Common myeloid progenitor, CD34-positive (primary cell): ENCODE measurements around the gene MAB21L4.

ENCODE experiments used
- CTCF ChIA-PET: fragments of 350-600 bp; sonication (Branson Sonifier 250); formaldehyde crosslinking; loops from one replicate; lab custom pipeline; 2021; ENCODE audit warnings: antibody characterized with exemption; lab: Charles Lee
- POLR2A ChIA-PET: fragments of 350-600 bp; sonication (Branson Sonifier 250); formaldehyde crosslinking; loops from one replicate; lab custom pipeline; 2021; ENCODE audit warnings: antibody characterized with exemption; lab: Charles Lee
- DNase-seq, 3 donors: peaks; one replicate each; pipeline versions ENCODE4 v3.0.0 to v3.0.0-alpha.2; 2013
- H3K27ac ChIP-seq, 2 experiments: 1 replicate in 1 of 2; 2 replicates in 1 of 2; pipeline ENCODE4 v1.7.0; 2013; ENCODE audit warnings: inconsistent platforms in 2 of 2, low read length in 2 of 2, mild to moderate bottlenecking in 2 of 2, low read depth in 1 of 2, moderate library complexity in 1 of 2; ENCODE audit not compliant: severe bottlenecking in 2 of 2, insufficient read depth in 1 of 2, poor library complexity in 1 of 2
- H3K27me3 ChIP-seq, 5 experiments: replicated peaks in 2 of 5; 1 replicate in 3 of 5; 2 replicates in 2 of 5; pipeline versions ENCODE4 v1.6.1 to v1.7.0; 2013; ENCODE audit warnings: low read length in 4 of 5, mild to moderate bottlenecking in 2 of 5, moderate library complexity in 2 of 5, inconsistent platforms in 1 of 5; ENCODE audit not compliant: insufficient read depth in 5 of 5, control insufficient read depth in 4 of 5
- H3K36me3 ChIP-seq, 4 experiments: 1 replicate in 2 of 4; 2 replicates in 2 of 4; pipeline versions ENCODE4 v1.6.1 to v1.7.0; 2013; ENCODE audit warnings: low read length in 3 of 4, control low read depth in 1 of 4, mild to moderate bottlenecking in 1 of 4; ENCODE audit not compliant: control insufficient read depth in 4 of 4, insufficient read depth in 4 of 4
- H3K4me1 ChIP-seq, 4 experiments: 1 replicate in 3 of 4; 2 replicates in 1 of 4; pipeline versions ENCODE4 v1.6.1 to v1.7.1; 2013; ENCODE audit warnings: low read length in 3 of 4, mild to moderate bottlenecking in 3 of 4, control low read depth in 1 of 4, inconsistent platforms in 1 of 4, moderate library complexity in 1 of 4; ENCODE audit not compliant: control insufficient read depth in 4 of 4, insufficient read depth in 4 of 4; ENCODE audit errors: control extremely low read depth in 1 of 4
- H3K4me3 ChIP-seq, 7 experiments: 1 replicate in 4 of 7; 2 replicates in 3 of 7; pipeline versions ENCODE4 v1.5.1 to v1.7.0; 2013; ENCODE audit warnings: mild to moderate bottlenecking in 7 of 7, low read length in 6 of 7, moderate library complexity in 6 of 7, inconsistent platforms in 2 of 7, low read depth in 2 of 7, control low read depth in 1 of 7; ENCODE audit not compliant: insufficient read depth in 4 of 7, control insufficient read depth in 1 of 7; ENCODE audit errors: extremely low read depth in 1 of 7
- H3K9me3 ChIP-seq, 5 experiments: 1 replicate in 4 of 5; 2 replicates in 1 of 5; pipeline versions ENCODE4 v1.6.1 to v1.7.1; 2013; ENCODE audit warnings: low read length in 4 of 5, mild to moderate bottlenecking in 2 of 5, inconsistent platforms in 1 of 5, low read depth in 1 of 5, moderate library complexity in 1 of 5; ENCODE audit not compliant: control insufficient read depth in 4 of 5, insufficient read depth in 2 of 5; ENCODE audit errors: control extremely low read depth in 1 of 5
- WGBS: methylation state at CpG from one replicate; pipeline ENCODE4 v1.1.5; 2013; ENCODE audit not compliant: insufficient coverage; 5-methylcytosine and 5-hydroxymethylcytosine counted together

The MAB21L4 gene

GRCh38 chr2:240868286-240869108 lies 27.5 kb downstream of the MAB21L4 start, which contains the start of gene AGXT:
TSS of gene AGXT (plus strand) at chr2:240868824. CDS start at chr2:240868866, 42 bp downstream.
- Histone ChIP-seq H3K36me3 (no peaks in the 10 kb centered on the region), H3K9me3 (no peaks in the 10 kb centered on the region), H3K27me3 (peaks cover 0 to 4% (median 0%) of the 10 kb centered on the region in 5 experiments), H3K4me1 (no peaks in the 10 kb centered on the region), H3K4me3 (no peak within 1 kb of the TSS), H3K27ac (no peak within 1 kb of the TSS)
- CTCF ChIA-PET: no interaction called here
- no peak for DNase-seq
- POLR2A ChIA-PET: interaction anchor here (0.6 kb wide), 1 partner anchor 441 kb away, joined by 3 read pairs; no protein-coding TSS in a partner anchor
- 92% methylated on average over 9 of the region's 21 CpGs for WGBS

- Histone ChIP-seq H3K4me1 (no peaks in the 10 kb centered on the region), H3K27ac (no peak overlapping the region), H3K9me3 (no peaks in the 10 kb centered on the region), H3K27me3 (peaks cover 0 to 4% (median 0%) of the 10 kb centered on the region in 5 experiments), H3K36me3 (no peaks in the 10 kb centered on the region), H3K4me3 (no peak overlapping the region)
- ChIA-PET POLR2A (no interaction called here), CTCF (no interaction called here)
- DNase-seq: peak in 1 of 3 donors; percentile 50
- 100% methylated on average over 3 of the region's 5 CpGs for WGBS
These were observed 30.6 kb downstream of the MAB21L4 start for GRCh38 chr2:240865391-240865790.

- 100% methylated on average over 2 of the region's 3 CpGs for WGBS
- no peaks in the 10 kb centered on the region for H3K9me3 ChIP-seq
- no peak overlapping the region for H3K27ac ChIP-seq
- ChIA-PET CTCF (no interaction called here), POLR2A (interaction anchor here (0.6 kb wide), 1 partner anchor 48 kb away, joined by 3 read pairs; no protein-coding TSS in a partner anchor)
- H3K27me3 ChIP-seq: peaks cover 0 to 4% (median 0%) of the 10 kb centered on the region in 5 experiments
- H3K4me1 ChIP-seq: no peaks in the 10 kb centered on the region
- DNase-seq: no peak
- no peak overlapping the region for H3K4me3 ChIP-seq
- H3K36me3 ChIP-seq: no peaks in the 10 kb centered on the region
These were observed 31.5 kb downstream of the MAB21L4 start for GRCh38 chr2:240864475-240864874.

GRCh38 chr2:240861547-240861946 lies 34.4 kb downstream of the MAB21L4 start:
- Histone ChIP-seq H3K9me3 (no peaks in the 10 kb centered on the region), H3K4me1 (no peaks in the 10 kb centered on the region), H3K36me3 (no peaks in the 10 kb centered on the region), H3K27ac (no peak overlapping the region), H3K4me3 (no peak overlapping the region), H3K27me3 (peaks cover 0 to 4% (median 0%) of the 10 kb centered on the region in 5 experiments)
- 100% methylated on average over 1 of the region's 2 CpGs for WGBS
- ChIA-PET CTCF (interaction anchor here (0.8 to 3.8 kb wide), 2 partner anchors 9 to 29 kb away, joined by 3 to 20 read pairs; no protein-coding TSS in a partner anchor), POLR2A (no interaction called here)
- no peak for DNase-seq

GRCh38 chr2:240858871-240859270 lies 37.1 kb downstream of the MAB21L4 start:
- no peak for DNase-seq
- H3K27me3 ChIP-seq: no peaks in the 10 kb centered on the region
- CTCF ChIA-PET: no interaction called here
- no peaks in the 10 kb centered on the region for H3K4me1 ChIP-seq
- H3K27ac ChIP-seq: no peak overlapping the region
- H3K36me3 ChIP-seq: no peaks in the 10 kb centered on the region
- H3K4me3 ChIP-seq: no peak overlapping the region
- H3K9me3 ChIP-seq: peaks cover 0 to 14% (median 10%) of the 10 kb centered on the region in 5 experiments
- 94% methylated on average over 9 of the region's 10 CpGs for WGBS
- POLR2A ChIA-PET: no interaction called here

DNA sequence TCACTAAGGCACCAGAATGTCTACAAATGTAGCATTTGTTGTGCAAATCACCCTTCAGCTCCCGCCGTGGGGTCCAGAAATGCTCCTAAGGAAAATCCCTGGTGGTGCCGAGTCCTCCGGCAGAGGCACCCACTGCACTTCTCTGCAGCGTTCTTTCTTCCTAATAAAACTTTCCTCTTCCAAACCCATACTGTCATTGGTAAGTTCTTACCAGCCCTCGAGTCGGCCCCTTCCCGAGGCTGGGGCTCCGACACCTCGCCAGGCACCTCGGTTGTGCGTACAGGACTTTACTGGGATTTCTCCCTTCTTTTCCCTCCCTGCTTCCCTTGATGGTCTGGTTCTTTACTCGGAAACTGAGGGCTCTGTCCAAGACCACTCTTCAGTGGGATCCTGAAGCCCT lies 37.6 kb downstream of the MAB21L4 start:
- POLR2A ChIA-PET: no interaction called here

More for the DNA sequence above, 37.6 kb downstream of the MAB21L4 start:
- H3K36me3 ChIP-seq: no peaks in the 10 kb centered on the region
- peaks cover 0 to 14% (median 10%) of the 10 kb centered on the region in 5 experiments for H3K9me3 ChIP-seq
- no peak overlapping the region for H3K4me3 ChIP-seq
- no peak for DNase-seq
- CTCF ChIA-PET: interaction anchor here (1.1 to 1.3 kb wide), 2 partner anchors 9 to 54 kb away, joined by 3 read pairs; no protein-coding TSS in a partner anchor
- no peak overlapping the region for H3K27ac ChIP-seq
- 92% methylated on average over 13 of the region's 13 CpGs for WGBS
- no peaks in the 10 kb centered on the region for H3K4me1 ChIP-seq
- H3K27me3 ChIP-seq: no peaks in the 10 kb centered on the region
